GM23338 (cell line): ENCODE measurements around the gene ACTR1A.

ENCODE experiments used
- CREB1 ChIP-seq: fragments of 250-450 bp; sonication (Bioruptor Pico); IDR thresholded peaks from 2 replicates; pipeline ENCODE4 v1.5.0; 2020; ENCODE audit warnings: low read depth, mild to moderate bottlenecking, moderate library complexity
- EZH2 ChIP-seq: fragments of 200-600 bp; sonication (generic); IDR thresholded peaks from one replicate; pipeline ENCODE4 v1.8.0; 2017; ENCODE audit warnings: antibody characterized with exemption, mild to moderate bottlenecking, low read depth; ENCODE audit not compliant: unreplicated experiment
- EZH2phosphoT487 ChIP-seq: fragments of 200-600 bp; sonication (generic); IDR thresholded peaks from one replicate; pipeline ENCODE4 v1.8.1; 2018; ENCODE audit warnings: antibody characterized with exemption; ENCODE audit not compliant: unreplicated experiment
- JUNB ChIP-seq: IDR thresholded peaks from one replicate; pipeline ENCODE4 v1.6.1; 2016; ENCODE audit warnings: antibody characterized with exemption; ENCODE audit not compliant: unreplicated experiment
- NANOG ChIP-seq: IDR thresholded peaks from 2 replicates; pipeline ENCODE4 v1.6.1; 2016; ENCODE audit warnings: antibody characterized with exemption, borderline replicate concordance
- POLR2AphosphoS5 ChIP-seq: IDR thresholded peaks from 2 replicates; pipeline ENCODE4 v1.6.1; 2016; ENCODE audit warnings: antibody characterized with exemption, low read depth
- STAT1 ChIP-seq: IDR thresholded peaks from one replicate; pipeline ENCODE4 v1.6.1; 2016; ENCODE audit warnings: antibody characterized with exemption; ENCODE audit not compliant: unreplicated experiment
- ZNF114 ChIP-seq: fragments of 250-450 bp; sonication (Bioruptor Pico); IDR thresholded peaks from 2 replicates; pipeline ENCODE4 v1.5.0; 2020; ENCODE audit warnings: mild to moderate bottlenecking, moderate library complexity
- ZNF331 ChIP-seq: fragments of 250-450 bp; sonication (Bioruptor Pico); IDR thresholded peaks from 2 replicates; pipeline ENCODE4 v1.5.0; 2020; ENCODE audit warnings: low read depth, mild to moderate bottlenecking, moderate library complexity
- TF ChIP-seq, protein P1 (sequence below), 2 experiments: fragments of 200-600 bp in 1 of 2; sonication (generic) in 1 of 2; conservative IDR thresholded peaks; 2 replicates each; pipeline versions ENCODE4 v1.5.1 to v1.6.1; 2016 to 2017; ENCODE audit warnings: antibody characterized with exemption in 2 of 2, low read depth in 2 of 2, mild to moderate bottlenecking in 2 of 2, moderate library complexity in 1 of 2
- TF ChIP-seq, protein P2 (sequence below): IDR thresholded peaks from one replicate; pipeline ENCODE4 v1.6.1; 2018; ENCODE audit warnings: antibody characterized with exemption; ENCODE audit not compliant: unreplicated experiment
- TF ChIP-seq, protein P3 (sequence below): IDR thresholded peaks from 2 replicates; pipeline ENCODE4 v1.6.1; 2016; ENCODE audit warnings: antibody characterized with exemption

DNA sequence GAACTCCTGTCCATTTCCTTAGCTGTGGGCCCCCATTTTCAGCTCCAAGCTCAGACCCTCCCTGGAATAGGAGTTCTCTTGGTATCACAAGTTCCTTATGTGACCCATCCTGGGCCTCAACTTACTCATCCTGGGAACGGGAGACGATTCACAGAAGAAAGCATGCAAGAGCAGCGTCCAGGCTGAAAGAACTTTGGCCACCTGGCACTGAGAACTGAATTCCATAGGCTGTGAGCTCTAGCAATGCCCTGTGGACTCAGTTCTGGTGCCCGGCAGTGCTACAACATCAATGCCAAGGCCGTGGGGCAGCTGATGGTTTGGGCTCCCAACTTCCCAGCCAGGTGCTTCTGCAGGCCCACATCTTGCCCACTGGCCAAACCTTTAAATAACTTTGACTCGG lies 66.2 kb downstream of the ACTR1A start:
- no peak for TF ChIP-seq EZH2
- TF ChIP-seq, protein P1, sequence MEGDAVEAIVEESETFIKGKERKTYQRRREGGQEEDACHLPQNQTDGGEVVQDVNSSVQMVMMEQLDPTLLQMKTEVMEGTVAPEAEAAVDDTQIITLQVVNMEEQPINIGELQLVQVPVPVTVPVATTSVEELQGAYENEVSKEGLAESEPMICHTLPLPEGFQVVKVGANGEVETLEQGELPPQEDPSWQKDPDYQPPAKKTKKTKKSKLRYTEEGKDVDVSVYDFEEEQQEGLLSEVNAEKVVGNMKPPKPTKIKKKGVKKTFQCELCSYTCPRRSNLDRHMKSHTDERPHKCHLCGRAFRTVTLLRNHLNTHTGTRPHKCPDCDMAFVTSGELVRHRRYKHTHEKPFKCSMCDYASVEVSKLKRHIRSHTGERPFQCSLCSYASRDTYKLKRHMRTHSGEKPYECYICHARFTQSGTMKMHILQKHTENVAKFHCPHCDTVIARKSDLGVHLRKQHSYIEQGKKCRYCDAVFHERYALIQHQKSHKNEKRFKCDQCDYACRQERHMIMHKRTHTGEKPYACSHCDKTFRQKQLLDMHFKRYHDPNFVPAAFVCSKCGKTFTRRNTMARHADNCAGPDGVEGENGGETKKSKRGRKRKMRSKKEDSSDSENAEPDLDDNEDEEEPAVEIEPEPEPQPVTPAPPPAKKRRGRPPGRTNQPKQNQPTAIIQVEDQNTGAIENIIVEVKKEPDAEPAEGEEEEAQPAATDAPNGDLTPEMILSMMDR (conservative IDR thresholded peaks at IDR 0.05; ENCODE audit: low read depth in 2 of 2) = no peak
- TF ChIP-seq, protein P2, sequence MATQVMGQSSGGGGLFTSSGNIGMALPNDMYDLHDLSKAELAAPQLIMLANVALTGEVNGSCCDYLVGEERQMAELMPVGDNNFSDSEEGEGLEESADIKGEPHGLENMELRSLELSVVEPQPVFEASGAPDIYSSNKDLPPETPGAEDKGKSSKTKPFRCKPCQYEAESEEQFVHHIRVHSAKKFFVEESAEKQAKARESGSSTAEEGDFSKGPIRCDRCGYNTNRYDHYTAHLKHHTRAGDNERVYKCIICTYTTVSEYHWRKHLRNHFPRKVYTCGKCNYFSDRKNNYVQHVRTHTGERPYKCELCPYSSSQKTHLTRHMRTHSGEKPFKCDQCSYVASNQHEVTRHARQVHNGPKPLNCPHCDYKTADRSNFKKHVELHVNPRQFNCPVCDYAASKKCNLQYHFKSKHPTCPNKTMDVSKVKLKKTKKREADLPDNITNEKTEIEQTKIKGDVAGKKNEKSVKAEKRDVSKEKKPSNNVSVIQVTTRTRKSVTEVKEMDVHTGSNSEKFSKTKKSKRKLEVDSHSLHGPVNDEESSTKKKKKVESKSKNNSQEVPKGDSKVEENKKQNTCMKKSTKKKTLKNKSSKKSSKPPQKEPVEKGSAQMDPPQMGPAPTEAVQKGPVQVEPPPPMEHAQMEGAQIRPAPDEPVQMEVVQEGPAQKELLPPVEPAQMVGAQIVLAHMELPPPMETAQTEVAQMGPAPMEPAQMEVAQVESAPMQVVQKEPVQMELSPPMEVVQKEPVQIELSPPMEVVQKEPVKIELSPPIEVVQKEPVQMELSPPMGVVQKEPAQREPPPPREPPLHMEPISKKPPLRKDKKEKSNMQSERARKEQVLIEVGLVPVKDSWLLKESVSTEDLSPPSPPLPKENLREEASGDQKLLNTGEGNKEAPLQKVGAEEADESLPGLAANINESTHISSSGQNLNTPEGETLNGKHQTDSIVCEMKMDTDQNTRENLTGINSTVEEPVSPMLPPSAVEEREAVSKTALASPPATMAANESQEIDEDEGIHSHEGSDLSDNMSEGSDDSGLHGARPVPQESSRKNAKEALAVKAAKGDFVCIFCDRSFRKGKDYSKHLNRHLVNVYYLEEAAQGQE = no peak
- TF ChIP-seq EZH2phosphoT487 = no peak
- no peak for TF ChIP-seq CREB1 (CRISPR knock-in tag)
- TF ChIP-seq JUNB = no peak
- no peak for TF ChIP-seq POLR2AphosphoS5
- TF ChIP-seq, protein P3, sequence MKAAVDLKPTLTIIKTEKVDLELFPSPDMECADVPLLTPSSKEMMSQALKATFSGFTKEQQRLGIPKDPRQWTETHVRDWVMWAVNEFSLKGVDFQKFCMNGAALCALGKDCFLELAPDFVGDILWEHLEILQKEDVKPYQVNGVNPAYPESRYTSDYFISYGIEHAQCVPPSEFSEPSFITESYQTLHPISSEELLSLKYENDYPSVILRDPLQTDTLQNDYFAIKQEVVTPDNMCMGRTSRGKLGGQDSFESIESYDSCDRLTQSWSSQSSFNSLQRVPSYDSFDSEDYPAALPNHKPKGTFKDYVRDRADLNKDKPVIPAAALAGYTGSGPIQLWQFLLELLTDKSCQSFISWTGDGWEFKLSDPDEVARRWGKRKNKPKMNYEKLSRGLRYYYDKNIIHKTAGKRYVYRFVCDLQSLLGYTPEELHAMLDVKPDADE = no peak
- no peak for TF ChIP-seq ZNF331 (CRISPR knock-in tag)
- no peak for TF ChIP-seq NANOG
- no peak for TF ChIP-seq STAT1
- TF ChIP-seq ZNF114 = no peak
